ENCODE results near the gene CBARP. TPM values are rescaled to one million over a fixed set of nuclear protein-coding genes. Genes with fewer than 3 reads are reported as not detected.

The CBARP gene
- polyA plus RNA-seq, 1 donor = 1.4 TPM

GRCh38 chr19:1275976-1276627, 38.3 kb upstream of the CBARP start:
- DNase-seq = no peak

- DNase-seq = peak; percentile 92
Measured at GRCh38 chr19:1275260-1275975, 37.6 kb upstream of the CBARP start, which contains the start of gene FAM174C. FAM174C (plus strand) TSS chr19:1275530; CDS start chr19:1275550, 20 bp downstream.

DNA sequence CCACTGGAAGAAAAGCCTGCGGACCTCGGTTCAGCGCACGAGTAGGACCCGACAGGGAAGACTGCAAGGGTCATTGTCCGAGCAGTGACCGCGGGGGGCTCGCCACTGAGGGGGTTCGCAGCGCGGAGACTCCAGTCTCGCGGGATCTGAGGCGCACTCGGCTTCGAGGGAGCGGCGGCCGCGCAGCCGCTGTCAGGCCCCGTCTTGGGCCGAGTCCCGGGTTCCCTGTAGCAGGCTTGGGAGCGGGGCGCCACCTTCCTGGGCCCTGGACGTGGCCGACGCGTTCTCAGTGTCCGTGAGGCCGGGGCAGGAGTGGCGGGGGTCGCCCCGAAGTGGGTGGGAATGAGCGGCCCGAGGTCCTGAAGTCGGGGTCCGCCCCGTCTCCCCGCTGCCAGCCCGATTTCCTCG, 37.1 kb upstream of the CBARP start:
- no peak for DNase-seq

DNA sequence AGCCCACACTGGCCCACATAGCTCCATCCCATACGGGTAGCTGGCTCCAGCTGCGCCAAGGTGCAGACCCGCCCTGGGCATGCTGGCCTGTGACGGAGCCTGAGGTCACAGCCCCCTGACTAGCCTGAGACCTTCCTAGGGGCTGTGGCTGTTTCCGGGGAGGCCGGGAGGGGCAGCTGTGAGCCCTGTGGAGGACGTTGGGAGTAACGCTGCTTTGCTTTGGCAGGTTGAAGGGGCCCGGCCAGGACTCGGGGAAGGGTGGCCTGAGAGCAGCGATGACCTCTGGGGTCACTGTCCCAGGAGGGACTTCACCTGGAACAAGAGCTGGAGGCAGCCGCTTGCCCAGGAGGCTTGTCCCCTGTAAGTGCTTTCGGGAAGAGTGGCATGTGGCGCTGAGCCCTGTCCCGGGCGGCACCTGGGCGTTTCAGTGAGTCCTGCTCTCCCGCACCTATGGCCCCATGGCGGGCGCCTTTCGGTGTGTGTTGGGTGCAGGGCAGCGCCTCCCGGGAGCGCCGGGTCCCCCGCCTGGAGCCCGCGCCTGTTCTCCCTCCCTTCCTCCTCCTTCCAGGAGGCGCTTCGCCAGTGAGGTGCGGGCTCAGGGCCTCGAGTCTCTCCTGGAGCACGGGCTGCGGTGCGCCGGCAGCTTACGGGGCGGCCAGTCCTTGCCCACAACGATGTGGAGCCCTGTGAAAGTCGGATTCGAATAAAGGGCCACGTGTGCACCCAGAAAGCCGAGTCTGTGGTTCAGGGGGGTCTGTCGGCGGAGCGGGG, 36.5 kb upstream of the CBARP start:
- DNase-seq = no peak

DNA sequence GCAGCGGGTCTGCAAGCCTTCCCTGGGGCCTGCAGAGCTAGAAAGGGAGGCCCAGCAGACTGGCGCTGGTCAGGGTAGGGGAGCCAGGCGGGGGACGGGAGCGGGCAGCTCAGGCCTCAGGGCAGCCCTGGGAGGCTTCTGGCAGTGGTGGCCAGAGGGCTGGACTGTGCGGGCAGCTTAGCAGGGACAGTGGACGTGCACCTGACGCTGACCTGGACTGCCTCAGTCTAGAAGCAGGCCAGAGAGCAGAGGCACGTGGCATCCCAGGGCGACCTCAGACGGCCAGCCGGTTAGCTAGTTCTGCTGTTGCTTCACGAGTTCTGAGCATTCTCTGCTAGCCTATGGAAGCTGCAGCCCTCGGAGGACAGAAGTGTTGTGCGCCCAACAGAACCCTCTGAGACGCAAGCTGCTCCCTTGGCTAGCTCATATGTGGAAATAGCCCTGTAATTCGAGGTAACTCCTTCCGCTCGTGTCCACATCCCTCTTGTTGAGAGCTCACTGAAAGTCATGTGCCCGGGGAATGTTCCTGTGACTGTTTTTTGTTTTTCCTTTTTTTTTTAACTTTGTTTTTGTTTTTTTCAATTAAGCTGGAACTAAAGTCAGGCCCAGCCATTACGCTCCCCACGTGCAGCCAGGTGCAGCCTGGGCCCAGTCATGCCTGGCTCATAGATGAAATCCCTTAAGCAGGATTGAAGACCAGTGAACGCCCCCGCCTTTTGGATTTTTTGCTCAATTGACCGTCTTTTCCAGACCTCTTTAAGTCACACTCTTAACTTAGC, 35.6 kb upstream of the CBARP start:
- no peak for DNase-seq

- DNase-seq = no peak
Measured at GRCh38 chr19:1272423-1273262, 34.8 kb upstream of the CBARP start.

GRCh38 chr19:1271528-1272422, 34.0 kb upstream of the CBARP start:
- DNase-seq = no peak

- DNase-seq = no peak
Measured at GRCh38 chr19:1270854-1271527, 33.2 kb upstream of the CBARP start.

DNA sequence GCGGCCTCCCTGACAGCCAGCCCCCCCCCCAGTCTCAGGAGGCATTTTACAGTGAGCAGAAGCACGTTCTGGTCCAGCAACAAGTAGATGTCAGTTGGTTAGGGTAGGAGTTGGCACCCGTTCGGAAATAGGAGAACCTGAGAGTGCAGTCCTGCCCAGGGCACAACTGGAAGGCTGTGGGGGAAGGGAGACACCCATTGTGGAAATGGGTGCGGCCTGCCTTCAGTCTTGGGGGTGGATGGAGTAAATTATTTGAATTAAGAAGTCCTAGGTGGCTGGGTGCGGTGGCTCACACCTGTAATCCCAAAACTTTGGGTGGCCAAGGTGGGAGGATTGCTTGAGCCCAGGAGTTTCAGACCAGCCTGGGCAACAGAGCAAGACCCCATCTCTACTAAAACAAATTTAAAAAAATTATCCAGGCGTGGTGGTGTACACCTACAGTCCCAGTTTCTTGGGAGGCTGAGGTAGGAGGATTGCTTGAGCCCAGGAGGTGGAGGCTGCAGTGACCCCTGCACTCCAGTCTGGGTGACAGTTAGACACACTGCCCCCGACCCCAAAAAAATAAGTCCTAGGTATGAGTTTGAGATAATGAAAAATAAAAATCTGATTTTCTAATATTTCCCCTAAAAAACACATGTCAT, 32.5 kb upstream of the CBARP start:
- DNase-seq = no peak

GRCh38 chr19:1269478-1270212, 31.8 kb upstream of the CBARP start:
- DNase-seq = no peak

- peak; percentile 99 for DNase-seq
Measured at GRCh38 chr19:1269065-1269477, 31.3 kb upstream of the CBARP start, which contains the start of gene CIRBP. CIRBP (plus strand) TSS chr19:1269332; CDS start chr19:1270934, 1,602 bp downstream.

DNA sequence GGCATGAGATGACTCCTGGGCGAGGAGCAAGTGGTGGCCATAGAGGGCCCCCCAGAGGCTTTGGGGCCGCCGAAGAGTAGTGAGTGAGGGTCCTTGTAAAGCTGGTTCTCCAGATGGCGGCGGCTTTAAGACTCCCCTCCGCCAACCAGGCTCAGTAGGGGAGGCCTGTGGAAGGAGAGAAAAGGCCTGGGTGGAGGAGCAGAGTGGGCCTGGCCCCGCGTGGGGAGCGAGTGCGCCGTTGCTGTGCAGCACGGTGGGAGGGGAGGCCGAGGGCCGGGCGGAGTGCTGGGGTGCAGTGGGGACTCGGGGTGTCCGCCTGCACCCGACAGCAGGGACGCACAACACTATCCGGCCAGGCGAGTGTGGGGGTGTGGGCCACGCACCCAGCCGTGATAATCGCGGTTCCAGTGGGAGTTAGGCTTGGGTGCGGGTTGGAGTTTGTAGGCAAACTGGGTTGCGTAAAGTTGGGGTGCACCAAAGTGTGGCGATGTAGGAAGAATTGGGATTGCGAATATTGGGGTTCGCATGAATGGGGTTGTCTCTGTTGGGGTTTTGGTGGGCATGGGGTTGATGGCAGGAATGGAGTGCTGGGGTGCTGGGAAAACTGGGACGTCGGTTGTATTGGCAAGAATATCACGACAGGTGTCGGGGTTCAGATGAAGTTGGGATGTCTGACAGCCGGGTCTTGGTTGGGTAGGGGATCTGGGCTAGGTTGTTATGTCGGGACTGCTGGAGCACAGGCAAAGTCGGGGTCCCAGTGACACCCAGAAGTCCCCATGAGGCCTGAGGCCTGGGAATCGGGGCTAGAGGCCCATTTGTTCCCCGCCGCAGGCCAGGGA, 30.6 kb upstream of the CBARP start:
- no peak for DNase-seq

- no peak for DNase-seq
Measured at GRCh38 chr19:1267477-1268225, 29.8 kb upstream of the CBARP start.

DNA sequence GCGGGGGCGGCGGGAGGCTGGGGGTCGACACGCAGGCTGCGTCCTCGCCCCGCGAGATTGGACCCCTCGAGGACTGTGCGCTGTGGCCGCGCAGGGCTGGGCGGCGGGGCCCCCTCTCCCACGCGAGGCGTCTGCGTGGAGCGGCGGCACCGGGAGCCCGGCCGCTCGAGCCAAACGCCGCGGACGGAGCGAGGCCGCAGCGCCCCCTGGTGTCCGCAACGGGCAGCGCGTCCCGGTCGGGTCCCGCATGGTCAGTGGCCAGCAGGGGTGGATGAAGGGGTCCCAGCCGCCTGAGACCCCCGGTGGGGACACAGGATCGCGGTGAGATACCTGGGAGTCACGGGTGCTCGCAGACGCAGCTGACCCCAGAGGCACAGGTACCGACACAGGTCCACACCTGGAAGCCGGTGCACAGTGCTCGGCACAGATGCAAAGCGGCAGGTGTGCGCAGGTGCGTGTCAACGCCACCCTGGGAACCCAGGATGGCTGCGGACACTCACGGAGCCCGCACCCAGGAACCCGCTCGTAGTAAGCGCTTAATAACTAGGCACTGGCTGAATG, 29.2 kb upstream of the CBARP start:
- no peak for DNase-seq

DNA sequence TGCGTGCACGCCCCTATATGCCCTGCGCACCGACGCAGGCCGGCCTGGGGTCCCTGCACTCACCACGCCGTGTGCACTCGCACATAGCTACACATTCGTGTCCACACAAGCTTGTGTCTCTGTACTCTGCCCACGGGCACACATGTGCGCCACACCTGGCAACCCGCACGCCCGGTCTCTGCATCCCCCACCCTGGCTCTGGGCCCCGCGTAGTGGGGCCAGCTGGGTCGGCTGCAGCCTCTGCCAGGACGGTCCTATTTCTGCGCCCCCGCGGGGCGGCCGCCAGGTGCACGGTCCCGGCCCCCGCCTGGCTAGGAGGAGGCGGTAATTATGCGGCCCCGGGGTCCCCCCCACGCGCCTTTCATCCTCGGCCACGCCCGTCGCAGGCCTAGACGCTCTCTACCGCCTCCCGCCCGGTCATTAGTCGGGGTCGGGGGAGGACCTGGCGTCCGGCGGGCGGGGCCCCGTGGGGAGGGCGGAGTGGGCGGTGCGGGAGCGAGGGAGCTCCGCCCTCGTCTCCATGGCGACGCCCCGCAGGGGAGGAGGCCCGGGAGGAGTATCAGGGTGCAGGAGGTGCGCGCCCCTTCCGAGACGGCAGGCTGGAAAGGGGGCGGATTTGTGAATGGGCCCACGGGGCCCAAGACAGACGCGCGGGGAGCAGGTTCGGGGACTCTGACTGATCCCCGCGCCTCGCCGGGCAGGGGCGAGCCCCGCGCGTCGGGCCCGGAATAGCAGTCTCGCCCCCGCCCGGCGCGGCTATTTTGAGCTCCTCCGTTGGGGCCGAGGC, 28.5 kb upstream of the CBARP start:
- DNase-seq = no peak
